HL-60/S4 (cell line): ENCODE results near the gene IGFL3.
"Not testable (repeated sequence)": the region's sequence is repeated elsewhere in the genome, so short reads cannot be mapped to it uniquely, and the experiment has no call there.

Source experiments
- in situ Hi-C: fragments of 300-500 bp; cut with MboI; formaldehyde crosslinking; loops from 2 replicates; pipeline ENCODE4 v1.14.3; 2022; ENCODE audit warnings: low sequenced_read_pairs

IGFL3 gene

GRCh38 chr19:46124638-46125115 is at the start of gene IGFL3:
IGFL3 (minus strand) TSS chr19:46124688; CDS start chr19:46124649, 39 bp downstream.
- in situ Hi-C loops, result no loop called here

- in situ Hi-C loops, result no loop called here
Measured at GRCh38 chr19:46173886-46174480, 49.5 kb upstream of the IGFL3 start.

DNA sequence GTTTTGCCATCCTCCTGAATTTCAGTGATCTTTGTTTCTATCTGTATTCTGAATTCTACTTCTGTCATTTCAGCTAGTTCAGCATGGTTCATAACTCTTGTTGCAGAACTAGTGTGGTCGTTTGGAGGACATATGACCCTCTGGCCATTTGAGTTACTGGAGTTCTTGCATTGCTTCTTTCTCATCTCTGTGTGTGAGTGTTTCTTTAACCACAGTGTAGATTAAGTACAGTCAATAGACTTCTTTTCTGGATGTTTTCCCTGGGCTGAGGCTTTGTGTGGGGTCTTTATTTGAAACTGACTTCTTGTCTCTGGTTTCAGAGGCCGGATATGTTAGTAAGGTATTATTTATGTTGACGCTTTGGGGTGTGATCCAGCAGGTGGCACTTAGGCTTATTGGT is 38.2 kb upstream of the IGFL3 start:
- in situ Hi-C loops, result no loop called here

DNA sequence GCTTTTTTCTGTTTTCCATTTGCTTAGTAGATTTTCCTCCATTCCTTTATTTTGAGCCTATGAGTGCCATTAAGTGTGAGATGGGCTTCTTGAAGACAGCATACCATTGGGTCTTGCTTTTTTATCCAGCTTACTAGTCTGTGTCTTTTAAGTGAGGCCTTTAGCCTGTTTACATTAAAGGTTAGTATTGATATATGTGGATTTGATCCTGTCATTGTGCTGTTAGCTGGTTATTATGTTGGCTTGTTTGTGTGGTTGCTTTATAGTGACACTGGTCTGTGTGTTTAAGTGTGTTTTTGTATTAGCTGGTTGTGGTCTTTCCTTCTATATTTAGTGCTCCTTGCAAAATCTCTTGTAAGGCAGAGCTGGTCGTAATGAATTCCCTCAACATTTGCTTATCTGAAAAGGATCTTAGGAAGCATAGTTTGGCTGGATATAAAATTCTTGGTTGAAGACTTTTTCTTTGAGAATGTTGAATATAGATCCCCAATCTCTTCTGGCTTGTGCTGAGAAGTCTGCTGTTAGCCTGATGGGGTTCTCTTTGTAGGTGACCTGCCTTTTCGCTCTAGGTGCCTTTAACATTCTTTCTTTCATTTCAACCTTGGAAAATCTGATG is 37.3 kb upstream of the IGFL3 start:
- in situ Hi-C loops, result not testable (repeated sequence)

- in situ Hi-C loops, result no loop called here
Measured at GRCh38 chr19:46160233-46160775, 35.8 kb upstream of the IGFL3 start.

GRCh38 chr19:46159418-46160232 is 35.1 kb upstream of the IGFL3 start:
- in situ Hi-C loops, result no loop called here

DNA sequence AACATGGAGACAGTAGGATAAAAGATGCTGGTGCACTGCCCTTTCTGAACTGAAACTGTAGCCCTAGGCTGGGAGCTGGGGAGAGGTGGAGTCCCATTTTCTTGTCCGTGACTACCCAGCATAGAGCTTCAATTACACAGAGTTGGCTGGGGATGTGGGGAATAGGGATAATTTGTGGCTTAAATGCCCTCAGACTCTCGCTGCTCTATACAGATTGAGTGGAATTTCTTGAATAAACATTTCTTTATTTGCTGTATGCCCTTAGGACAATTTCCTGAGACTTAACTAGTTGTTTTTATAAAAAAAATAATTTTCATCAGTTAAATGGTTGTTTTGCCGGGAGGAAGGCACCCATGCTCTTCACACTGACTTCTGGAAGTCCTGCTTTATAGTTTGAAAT is 30.7 kb upstream of the IGFL3 start:
- in situ Hi-C loops, result no loop called here

DNA sequence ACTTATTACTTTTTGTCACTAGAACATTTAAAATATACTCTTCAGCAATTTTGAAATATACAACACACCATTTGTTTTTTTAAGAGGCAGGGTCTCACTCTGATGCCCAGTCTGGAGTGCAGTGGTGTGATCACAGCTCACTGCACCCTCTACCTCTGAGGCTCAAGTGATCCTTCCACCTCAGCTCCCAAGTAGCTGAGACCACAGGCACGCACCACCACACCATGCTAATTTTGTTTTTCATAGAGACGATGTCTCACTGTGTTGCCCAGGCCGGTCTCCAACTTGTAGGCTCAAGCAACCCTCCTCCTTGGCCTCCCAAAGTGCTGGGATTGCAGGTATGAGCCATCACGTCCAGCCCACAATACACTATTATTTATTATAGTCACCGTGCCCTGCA is 26.1 kb upstream of the IGFL3 start:
- in situ Hi-C loops, result no loop called here

- in situ Hi-C loops, result no loop called here
Measured at GRCh38 chr19:46147791-46148288, 23.4 kb upstream of the IGFL3 start, which contains the start of gene IGFL2. IGFL2 (plus strand) TSS chr19:46148238; CDS start chr19:46148279, 41 bp downstream.

GRCh38 chr19:46147166-46147740 is 22.8 kb upstream of the IGFL3 start:
- in situ Hi-C loops, result no loop called here

DNA sequence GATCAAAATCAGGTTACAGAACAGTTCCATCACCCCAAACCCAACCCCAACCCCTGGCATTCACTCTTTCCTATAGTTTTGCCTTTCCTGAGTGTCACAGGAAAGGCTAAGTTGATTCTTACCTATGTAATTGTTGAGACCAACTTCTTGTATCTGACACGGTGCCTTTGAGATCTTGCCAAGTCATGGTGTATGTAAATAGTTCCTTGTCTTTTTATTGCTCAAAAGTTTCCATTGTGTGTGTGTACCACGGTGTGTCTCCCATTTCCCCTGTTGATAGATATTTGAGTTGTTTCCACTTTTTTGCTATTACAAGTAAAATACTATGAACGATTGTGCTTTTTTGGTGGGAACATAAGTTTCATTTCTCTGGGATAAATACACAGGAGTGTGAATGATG is 20.3 kb upstream of the IGFL3 start:
- in situ Hi-C loops, result no loop called here

DNA sequence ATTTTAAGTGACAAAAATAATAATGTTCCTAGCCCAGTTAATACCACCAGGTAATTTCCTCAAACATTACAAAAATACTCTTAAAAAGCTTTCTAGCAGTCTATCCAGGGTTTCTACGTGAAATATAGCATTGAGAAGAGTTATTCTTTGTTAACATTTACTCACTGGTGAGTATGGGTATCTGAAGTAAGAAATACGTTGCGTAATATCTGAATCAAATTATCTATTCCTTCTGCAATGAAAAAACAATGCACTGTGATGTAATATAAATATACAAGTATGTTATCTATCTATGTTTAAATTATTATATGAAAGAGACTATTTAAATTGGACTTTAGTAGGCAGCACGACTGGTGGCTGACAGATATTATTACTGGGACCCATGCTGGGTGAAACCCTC is 17.8 kb upstream of the IGFL3 start:
- in situ Hi-C loops, result no loop called here

GRCh38 chr19:46141421-46141820 is 16.9 kb upstream of the IGFL3 start:
- in situ Hi-C loops, result no loop called here

DNA sequence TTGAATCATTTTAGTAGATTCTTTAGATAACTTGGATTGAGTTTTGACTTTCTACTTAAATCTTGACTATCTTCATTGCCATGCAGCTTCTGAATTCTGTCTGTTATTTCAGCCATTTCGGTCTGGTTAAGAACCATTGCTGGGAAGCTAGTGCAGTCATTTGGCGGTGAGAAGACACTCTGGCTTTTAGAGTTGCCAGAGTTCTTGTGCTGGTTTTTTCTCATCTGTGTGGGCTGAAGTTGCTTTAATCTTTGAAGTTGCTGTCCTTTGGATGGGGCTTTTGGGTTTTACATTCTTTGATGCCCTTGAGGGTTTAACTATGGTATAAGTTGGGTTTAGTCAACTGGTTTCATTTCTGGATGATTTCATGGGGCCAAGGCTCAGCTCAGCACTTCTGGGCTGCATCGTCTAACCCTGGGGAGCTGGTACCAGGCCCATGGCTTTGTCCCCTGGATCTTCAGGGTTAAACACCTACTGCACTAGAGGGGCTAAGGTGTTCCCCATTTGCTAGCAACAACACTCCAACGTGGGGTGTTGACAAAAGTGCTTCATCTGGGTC is 13.5 kb upstream of the IGFL3 start:
- in situ Hi-C loops, result no loop called here

DNA sequence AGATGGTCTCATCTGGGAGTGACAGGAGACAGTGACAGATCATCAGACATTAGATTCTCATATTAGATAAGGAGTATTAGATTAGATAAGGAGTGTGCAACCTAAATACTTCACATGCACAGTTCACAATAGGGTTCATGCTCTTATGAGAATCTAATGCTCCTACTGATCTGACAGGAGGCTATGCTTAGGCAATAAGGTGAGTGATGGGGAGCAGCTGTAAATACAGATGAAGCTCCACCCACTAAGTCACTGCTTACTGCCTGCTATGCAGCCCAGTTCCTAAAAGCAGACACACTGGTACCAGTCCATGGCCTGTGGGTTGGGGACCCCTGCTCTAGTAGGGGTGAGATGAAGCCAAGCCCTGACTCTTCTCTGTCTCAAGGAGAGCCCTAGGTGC is 10.0 kb upstream of the IGFL3 start:
- in situ Hi-C loops, result no loop called here

DNA sequence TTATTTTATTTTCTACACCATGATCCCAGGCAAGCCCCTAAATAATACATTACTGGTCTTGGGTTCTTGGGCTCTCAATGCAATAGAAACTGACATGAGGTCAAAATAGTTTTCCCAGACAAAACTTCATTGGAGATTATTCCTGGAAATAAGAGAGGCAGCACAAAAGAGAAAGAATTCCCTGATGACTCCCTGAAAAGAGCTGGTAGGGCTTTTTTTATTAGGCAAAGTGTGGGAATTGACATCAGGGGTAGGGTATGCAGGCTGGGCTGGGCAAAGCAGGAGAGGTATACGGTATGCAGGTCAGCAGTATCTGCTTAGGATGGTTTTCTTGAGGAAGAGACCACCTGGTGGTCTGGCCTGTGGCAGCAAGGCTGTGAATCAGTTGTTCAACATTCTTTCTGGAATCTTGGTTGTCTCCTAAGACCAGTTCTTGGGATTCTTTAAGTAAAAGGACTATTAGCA is 9.3 kb upstream of the IGFL3 start:
- in situ Hi-C loops, result no loop called here

GRCh38 chr19:46133101-46133627 is 8.7 kb upstream of the IGFL3 start:
- in situ Hi-C loops, result no loop called here

DNA sequence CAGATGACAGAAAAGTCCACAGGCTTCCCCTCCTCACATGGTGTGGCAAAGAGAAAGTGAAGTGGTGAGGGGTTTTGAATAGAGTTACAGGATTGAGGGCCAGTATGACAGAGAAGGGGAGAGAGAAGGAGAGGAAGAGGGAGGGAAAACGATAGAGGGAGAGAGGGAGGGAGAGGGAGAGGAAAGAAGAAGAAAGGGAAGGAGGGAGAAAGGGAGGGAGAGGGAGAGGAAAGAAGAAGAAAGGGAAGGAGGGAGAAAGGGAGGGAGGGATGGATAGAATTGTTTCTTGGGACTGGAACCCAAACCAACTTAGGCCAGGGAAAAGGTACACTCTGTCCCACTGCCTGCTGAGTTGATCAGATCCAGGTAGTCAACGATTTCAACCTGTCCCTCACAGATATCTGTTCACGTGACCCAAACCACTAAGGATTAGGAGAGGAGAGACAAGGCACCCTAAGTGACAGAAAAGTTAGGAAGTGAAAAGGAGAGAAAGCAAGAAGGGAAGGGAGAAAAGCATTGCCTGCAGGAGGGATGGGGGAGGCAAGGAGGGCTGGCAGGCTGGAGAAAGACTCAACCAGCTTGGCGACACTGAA is 8.1 kb upstream of the IGFL3 start:
- in situ Hi-C loops, result no loop called here

- in situ Hi-C loops, result no loop called here
Measured at GRCh38 chr19:46131485-46132143, 7.1 kb upstream of the IGFL3 start.
